Measurements from ENCODE around the gene NPLOC4.

Gene NPLOC4

GRCh38 chr17:81513372-81513752 is 123.5 kb downstream of the NPLOC4 start:
- peaks cover 46% of the 10 kb centered on the region for H3K4me1 ChIP-seq
- TF ChIP-seq Cebpa-rat (IDR thresholded peaks at IDR 0.05) = no peak

DNA sequence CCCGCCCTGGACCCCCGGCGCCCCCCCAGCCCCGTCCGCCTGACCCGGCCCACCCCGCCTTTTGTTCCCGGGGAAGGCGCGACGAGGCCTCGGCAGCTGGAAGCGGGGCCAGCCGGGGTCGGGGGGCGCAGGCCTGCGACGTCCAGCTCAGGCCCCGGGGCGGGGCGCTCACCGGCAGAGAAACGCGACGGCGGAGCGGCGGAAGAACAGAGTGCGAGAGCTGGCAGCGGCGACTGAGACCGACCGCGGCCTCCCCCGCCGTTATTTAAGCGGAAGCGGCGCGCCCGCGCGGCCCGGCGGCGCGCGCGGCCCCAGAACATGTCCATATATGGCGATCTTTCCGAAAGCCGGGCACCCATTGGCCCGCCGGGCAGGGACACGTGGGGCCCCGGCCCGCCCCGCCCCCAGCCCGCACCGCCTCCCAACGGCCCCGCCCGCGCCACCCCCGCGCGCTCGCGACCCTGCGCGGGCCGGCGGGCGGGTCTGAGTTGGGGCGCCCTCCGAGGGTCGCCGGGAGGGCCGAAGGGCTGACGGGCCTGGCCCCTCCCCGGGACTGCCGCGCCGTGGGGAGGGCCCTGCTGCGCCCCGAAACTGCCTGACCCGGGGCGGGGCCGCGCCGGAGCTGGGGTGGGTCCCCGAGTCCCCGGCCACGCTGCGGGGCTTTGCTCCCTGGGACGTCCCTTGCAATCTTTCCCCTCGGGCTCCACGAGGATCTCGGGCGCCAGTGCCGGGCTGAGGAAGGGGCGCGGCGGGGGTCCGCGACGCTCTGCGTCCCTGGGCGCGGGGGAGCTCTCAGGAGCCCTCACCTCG is 124.1 kb downstream of the NPLOC4 start, which contains the start of gene ACTG1:
TSS of gene ACTG1 (minus strand) at position 238 of the 810 bp plus-strand sequence. CDS start 445 bp downstream, outside the sequence.
- Histone ChIP-seq H3K36me3 (peaks cover 40% of the 10 kb centered on the region), H3K9me3 (peaks cover 9% of the 10 kb centered on the region; the same call in 1 of the 2 replicates), H3K27ac (peak within 1 kb of the TSS; percentile 98), H3K27me3 (no peaks in the 10 kb centered on the region), H3K4me1 (peaks cover 46% of the 10 kb centered on the region), H3K4me3 (peak within 1 kb of the TSS; percentile 97), H3K4me2 (peak within 1 kb of the TSS; percentile 99), H4K20me1 (peaks cover 61% of the 10 kb centered on the region), H3K9ac (peak within 1 kb of the TSS; percentile 96)
- no peak for TF ChIP-seq Cebpa-rat (IDR thresholded peaks at IDR 0.05)

More at GRCh38 chr17:81513372-81513752, 123.5 kb downstream of the NPLOC4 start:
- Histone ChIP-seq H3K36me3 (peaks cover 39% of the 10 kb centered on the region), H4K20me1 (peaks cover 61% of the 10 kb centered on the region), H3K4me3 (peak overlapping the region; percentile 97), H3K9ac (peak overlapping the region; percentile 96), H3K27ac (peak overlapping the region; percentile 98), H3K9me3 (peaks cover 9% of the 10 kb centered on the region; the same call in 1 of the 2 replicates), H3K4me2 (peak overlapping the region; percentile 99), H3K27me3 (no peaks in the 10 kb centered on the region; the same call in 1 of the 2 replicates)

DNA sequence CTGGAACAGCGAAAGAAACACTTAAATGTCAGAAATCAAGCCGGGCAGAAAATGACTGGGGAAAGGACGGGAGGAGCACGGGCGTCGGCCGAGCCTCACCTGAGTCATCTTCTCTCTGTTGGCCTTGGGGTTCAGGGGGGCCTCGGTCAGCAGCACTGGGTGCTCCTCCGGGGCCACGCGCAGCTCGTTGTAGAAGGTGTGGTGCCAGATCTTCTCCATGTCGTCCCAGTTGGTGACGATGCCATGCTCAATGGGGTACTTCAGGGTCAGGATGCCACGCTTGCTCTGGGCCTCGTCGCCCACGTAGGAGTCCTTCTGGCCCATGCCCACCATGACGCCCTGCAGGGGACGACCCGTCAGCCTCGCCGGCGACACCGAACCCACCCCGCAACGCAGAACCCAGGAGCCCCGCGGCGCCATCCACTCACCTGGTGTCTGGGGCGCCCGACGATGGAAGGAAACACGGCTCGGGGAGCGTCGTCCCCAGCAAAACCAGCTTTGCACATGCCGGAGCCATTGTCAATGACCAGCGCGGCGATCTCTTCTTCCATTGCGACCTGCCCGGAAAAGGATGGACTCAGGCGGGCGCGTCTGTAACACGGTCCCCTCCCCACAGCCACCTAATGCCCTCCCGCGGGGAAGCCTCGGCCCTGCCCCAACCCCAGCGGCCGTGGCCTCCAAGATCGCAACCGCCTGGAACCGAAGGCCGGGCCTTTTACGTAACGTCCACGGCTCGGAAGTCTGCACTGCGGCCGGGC is 124.9 kb downstream of the NPLOC4 start:
- Histone ChIP-seq H3K27ac (peak overlapping the region; percentile 89), H3K27me3 (no peaks in the 10 kb centered on the region), H3K36me3 (peaks cover 40% of the 10 kb centered on the region), H3K4me2 (peak overlapping the region; percentile 97), H3K4me3 (peak overlapping the region; percentile 97), H3K4me1 (peaks cover 39% of the 10 kb centered on the region), H3K9me3 (peaks cover 9% of the 10 kb centered on the region; the same call in 1 of the 2 replicates), H3K9ac (peak overlapping the region; percentile 96), H4K20me1 (peaks cover 69% of the 10 kb centered on the region)
- TF ChIP-seq Cebpa-rat (IDR thresholded peaks at IDR 0.05) = no peak

DNA sequence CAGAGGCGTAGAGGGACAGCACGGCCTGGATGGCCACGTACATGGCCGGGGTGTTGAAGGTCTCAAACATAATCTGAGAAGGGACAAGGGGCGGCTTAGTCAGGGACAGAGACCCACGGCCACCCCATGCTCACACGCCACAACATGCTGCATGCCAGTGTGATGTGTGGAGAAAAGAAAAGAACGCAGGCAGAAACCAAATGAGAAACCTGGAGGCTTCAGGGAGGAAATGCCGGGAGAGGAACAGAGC is 125.4 kb downstream of the NPLOC4 start:
- no peak for TF ChIP-seq Cebpa-rat (IDR thresholded peaks at IDR 0.05)
- Histone ChIP-seq H3K27me3 (no peaks in the 10 kb centered on the region), H3K9me3 (peaks cover 9% of the 10 kb centered on the region; the same call in 1 of the 2 replicates), H3K9ac (peak overlapping the region; percentile 96), H3K36me3 (peaks cover 40% of the 10 kb centered on the region), H3K4me1 (peaks cover 34% of the 10 kb centered on the region), H4K20me1 (peaks cover 70% of the 10 kb centered on the region), H3K4me2 (peak overlapping the region; percentile 97), H3K27ac (peak overlapping the region; percentile 89), H3K4me3 (peak overlapping the region; percentile 97)

GRCh38 chr17:81510785-81511553 is 125.9 kb downstream of the NPLOC4 start:
- Histone ChIP-seq H4K20me1 (peaks cover 65% of the 10 kb centered on the region), H3K27ac (peak overlapping the region; percentile 89)

GRCh38 chr17:81509972-81510784 is 126.7 kb downstream of the NPLOC4 start:
- Histone ChIP-seq H3K4me3 (peak overlapping the region; percentile 97), H3K9ac (peak overlapping the region; percentile 96), H3K27me3 (no peaks in the 10 kb centered on the region), H3K27ac (peak overlapping the region; percentile 89), H3K9me3 (peaks cover 9% of the 10 kb centered on the region; the same call in 1 of the 2 replicates), H3K36me3 (peaks cover 40% of the 10 kb centered on the region), H3K4me1 (peaks cover 22% of the 10 kb centered on the region), H4K20me1 (peaks cover 58% of the 10 kb centered on the region), H3K4me2 (peak overlapping the region; percentile 97)
- TF ChIP-seq Cebpa-rat (IDR thresholded peaks at IDR 0.05) = no peak

More at GRCh38 chr17:81510785-81511553, 125.9 kb downstream of the NPLOC4 start:
- Histone ChIP-seq H3K9ac (peak overlapping the region; percentile 96), H3K4me1 (peaks cover 29% of the 10 kb centered on the region), H3K27me3 (no peaks in the 10 kb centered on the region), H3K4me3 (peak overlapping the region; percentile 97), H3K9me3 (peaks cover 9% of the 10 kb centered on the region; the same call in 1 of the 2 replicates), H3K4me2 (peak overlapping the region; percentile 97), H3K36me3 (peaks cover 40% of the 10 kb centered on the region)
- no peak for TF ChIP-seq Cebpa-rat (IDR thresholded peaks at IDR 0.05)

DNA sequence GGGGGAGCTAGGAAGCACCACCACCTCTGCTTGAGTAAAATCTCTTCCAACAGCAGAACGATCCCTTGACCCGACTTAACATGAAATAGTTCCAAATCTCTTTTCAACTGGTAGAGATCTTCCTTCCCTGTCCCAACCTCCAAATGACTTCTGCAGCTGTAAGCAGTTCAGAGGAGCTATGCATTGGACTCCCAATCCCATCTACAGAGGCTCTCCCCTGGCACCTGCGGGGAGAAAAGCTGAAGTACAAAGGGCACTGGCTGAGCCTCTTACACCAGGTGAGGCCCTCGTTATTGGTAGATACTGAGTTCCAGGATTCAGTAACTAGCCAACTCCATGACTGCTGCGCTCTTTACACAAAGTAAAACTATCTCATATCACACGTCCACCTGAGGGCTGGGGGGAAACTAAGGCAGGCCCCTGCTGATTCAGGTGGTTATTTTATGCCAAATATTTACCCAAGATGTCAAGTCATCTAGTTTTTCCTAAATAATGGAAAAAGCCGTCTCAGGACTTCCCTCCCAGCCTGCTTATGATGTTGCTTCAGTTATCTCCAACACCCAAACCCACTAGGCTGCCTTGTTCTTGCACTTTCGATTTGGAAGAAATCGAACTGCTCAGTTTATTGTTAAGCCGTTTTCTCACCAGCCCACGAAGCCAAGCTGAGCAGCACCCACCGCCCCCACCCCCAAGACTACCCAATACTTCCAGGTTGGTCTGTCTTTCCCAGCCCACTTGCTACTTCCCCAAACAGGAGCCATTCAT is 127.5 kb downstream of the NPLOC4 start:
- peak overlapping the region; percentile 96 for H3K9ac ChIP-seq
- peak overlapping the region; percentile 97 for H3K4me3 ChIP-seq
- H3K27ac ChIP-seq = peak overlapping the region; percentile 89; the same call in 1 of the 2 replicates
- no peak for TF ChIP-seq Cebpa-rat (IDR thresholded peaks at IDR 0.05)
- H4K20me1 ChIP-seq = peaks cover 58% of the 10 kb centered on the region
- peaks cover 40% of the 10 kb centered on the region for H3K36me3 ChIP-seq
- no peaks in the 10 kb centered on the region for H3K27me3 ChIP-seq
- H3K9me3 ChIP-seq = peaks cover 9% of the 10 kb centered on the region; the same call in 1 of the 2 replicates
- peaks cover 22% of the 10 kb centered on the region for H3K4me1 ChIP-seq
- H3K4me2 ChIP-seq = peak overlapping the region; percentile 97

DNA sequence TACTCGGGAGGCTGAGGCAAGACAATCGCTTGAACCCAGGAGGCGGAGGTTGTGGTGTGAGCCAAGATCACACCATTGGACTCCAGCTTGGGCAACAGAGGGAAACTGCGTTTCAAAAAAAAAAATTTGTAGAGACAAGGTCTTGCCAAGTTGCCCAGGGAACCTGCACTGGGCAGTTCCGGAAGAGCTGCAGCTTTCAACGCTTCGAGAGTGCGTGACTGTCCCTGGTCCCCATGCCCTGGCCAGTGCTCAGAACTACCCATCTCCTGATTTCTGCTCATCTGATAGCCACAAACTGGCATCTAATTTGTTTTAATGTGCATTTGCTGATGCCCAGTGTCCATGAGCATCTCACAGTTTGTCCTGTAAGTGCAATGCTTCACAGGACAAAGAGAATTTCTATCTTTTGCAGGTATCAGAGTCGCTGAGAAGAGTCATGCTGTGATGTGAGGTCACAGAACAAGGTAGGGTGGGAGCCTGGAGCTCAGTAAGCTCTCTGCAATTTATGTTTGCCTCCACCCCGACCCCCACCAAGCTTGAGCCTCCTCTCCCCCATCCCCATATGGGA is 128.2 kb downstream of the NPLOC4 start:
- H3K27ac ChIP-seq = peak overlapping the region; percentile 89; the same call in 1 of the 2 replicates
- peaks cover 9% of the 10 kb centered on the region; the same call in 1 of the 2 replicates for H3K9me3 ChIP-seq
- no peak for TF ChIP-seq Cebpa-rat (IDR thresholded peaks at IDR 0.05)
- peaks cover 58% of the 10 kb centered on the region for H4K20me1 ChIP-seq
- H3K9ac ChIP-seq = peak overlapping the region; percentile 96; the same call in 1 of the 2 replicates
- peaks cover 40% of the 10 kb centered on the region for H3K36me3 ChIP-seq
- H3K27me3 ChIP-seq = no peaks in the 10 kb centered on the region
- peak overlapping the region; percentile 97 for H3K4me2 ChIP-seq
- peaks cover 22% of the 10 kb centered on the region for H3K4me1 ChIP-seq
- peak overlapping the region; percentile 97 for H3K4me3 ChIP-seq
